GOT3 (cell line): ENCODE measurements around the gene FHIT.

Experiments
- DNase-seq: peaks from one replicate; lab custom pipeline; 2025; ENCODE audit warnings: mixed read lengths; lab: John Stamatoyannopoulos, UW

The FHIT gene

DNA sequence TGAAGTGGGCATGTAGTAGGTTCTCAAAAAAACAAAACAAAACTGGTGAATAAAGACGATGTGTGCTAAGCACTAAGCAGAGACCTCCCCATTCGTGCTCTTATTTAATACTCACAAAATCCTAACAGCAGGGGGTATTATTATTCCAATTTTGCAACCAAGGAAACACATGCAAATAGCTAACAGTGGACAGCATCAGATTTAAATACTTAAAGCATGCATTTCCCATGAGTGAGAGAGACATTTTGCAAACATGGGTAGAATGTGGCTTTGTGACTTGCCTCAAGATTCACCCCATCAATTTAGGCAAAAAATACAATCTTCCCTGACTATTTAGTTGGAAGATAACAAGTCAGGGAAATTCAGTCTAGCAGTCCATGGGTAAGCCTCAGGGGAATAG, 1255.2 kb downstream of the FHIT start:
- DNase-seq = no peak

DNA sequence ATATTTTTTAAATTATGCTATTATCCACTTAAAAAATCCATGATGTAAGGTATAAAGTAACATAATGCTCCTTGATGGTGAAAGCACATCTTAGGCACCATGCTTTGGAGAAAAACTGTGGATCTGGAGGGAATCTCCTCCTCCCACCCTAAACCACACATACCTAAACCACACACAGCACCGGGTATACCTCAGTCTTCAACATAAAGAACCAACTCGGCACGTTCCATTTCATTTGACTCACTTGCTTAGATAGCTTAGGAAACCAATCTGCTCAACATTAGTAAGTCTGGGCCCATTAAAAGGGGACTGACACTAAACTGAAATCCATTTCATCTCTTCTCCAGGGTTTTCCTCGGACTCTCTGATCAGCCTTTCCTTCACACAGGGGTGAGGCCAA, 1255.7 kb downstream of the FHIT start:
- no peak for DNase-seq

DNA sequence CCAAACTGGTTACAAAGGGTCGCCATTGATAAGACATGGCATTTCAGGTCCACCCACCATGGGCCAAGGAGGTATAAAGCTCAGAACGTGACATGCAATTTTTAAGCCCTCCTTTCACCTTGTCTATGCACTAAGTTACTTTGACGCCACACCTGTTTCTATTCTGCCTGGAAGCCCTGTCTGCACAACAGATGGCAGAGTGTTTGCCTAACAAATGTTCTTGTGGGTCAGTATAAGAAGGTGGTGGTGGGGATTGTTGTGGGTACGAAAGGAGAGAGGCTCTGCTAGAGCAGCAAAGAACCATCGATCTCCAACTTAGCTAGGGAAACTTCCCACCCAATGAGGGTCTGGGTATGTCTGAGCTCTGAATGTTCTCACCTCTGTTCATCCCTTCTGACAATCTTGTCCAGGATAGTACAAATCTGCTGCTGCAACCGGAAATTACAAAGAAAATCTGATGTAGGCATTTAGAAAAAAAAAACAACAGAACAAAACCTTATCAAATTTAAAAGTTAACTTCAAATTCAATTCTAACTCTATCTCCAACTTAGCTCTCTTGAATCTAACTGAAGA, 1256.4 kb downstream of the FHIT start:
- no peak for DNase-seq

DNA sequence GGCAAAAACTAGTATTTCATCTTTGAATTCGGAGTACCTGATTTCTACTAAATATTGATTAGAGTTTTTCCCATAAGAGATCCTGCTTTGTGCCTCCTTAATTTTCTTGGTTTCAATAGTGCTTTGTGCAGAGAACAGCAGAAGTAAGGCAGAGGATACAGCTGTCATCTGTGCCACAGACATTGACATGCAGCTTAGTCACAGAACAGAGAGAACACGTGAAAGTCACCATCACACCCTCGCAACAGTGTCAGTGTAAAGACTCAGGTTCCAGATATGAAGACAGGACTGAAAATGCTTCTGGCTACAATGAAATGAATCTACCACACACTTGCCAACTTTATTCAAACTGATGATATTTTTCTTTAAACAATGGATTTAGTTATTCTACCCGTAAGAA, 1258.7 kb downstream of the FHIT start:
- no peak for DNase-seq

DNA sequence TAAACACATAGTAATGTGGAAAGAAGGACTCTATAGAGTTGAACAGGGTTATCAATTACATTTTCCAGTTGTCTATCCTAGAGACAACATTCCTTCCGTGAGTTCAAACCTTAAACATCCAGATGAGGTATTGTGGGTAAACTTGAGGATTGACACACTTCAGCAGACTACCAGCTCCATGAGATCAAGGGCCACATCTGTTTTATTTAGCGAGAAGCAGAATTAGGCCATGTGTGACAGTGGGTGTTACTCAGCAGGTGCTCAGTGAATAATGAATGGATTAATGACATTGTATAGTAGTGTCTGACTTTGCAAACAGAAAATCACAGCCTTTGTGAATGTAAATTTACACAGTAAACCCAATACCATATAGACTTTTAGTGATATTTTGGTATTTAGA, 1260.3 kb downstream of the FHIT start:
- no peak for DNase-seq

DNA sequence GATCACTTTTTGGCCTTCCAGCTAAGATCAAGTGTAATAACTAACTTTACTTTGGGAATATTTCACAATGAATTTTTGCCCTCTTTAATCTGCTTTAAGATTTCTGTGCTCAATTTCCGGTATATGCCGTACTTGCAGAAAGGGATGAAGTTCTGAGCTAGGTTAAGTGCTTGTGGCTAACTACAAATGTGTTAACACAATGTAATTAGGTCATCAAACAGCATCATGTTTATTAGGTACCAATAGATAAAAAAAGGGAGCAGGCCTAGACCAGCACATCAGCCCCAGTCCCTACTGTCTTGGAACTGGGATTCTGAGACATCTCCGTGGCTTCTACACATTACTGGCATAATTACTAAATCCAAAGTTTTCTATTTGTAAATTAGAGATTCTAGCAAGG, 1268.7 kb downstream of the FHIT start:
- DNase-seq = no peak

DNA sequence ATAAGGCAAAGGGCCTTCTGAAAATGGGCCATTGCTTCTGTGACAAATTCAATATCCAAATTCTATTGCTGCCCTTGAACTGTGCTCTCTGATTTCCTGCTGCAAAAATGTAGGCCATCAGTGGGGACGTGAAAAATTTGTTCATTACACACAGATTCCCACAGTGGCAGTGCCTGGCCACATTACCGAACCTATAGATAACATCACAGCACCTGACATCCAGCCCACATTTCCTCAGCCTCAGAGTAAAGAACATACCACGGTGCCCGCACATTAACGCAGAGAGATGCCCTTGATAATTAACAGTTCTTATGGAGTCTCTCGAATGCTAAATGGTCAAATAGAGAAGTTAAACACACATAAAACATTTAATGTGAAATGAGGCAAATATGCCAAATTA, 1269.9 kb downstream of the FHIT start:
- DNase-seq = no peak

DNA sequence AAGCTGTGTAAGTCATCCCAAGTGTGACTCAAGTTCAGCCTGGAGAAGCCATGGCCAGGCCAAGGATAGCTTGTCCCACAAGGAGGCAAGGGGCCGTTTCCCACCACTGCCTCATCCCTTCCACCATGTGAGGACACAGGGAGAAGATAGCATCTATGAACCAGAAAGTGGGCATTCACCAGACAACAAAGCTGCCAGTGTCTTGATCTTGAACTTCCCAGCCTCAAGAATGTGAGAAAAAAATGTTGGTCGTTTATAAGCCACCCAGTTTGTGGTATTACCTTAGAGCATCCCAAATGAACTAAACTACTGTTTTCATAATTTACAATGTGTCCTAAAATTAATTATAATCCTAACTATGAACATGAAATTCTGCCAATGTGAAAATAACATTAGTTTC, 1270.7 kb downstream of the FHIT start:
- DNase-seq = no peak

DNA sequence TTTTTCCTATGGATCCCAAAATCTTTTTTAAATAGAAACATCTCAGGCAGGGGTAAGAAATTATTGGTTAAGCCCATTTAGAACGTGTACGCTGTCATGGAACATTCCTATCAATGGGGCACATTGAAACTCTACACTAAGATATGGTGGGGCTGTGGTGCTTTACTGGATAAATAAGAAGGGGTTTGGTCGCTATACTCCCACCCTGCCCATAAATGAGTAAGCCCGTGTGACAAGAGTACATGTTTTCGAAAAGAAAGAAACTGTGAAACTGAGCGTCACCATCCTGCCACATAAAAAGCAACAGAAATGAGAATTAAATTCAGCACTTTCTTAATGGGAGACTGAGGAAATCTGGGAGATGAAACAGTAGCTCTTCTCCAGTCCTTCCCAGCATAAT, 1271.7 kb downstream of the FHIT start:
- DNase-seq = no peak

DNA sequence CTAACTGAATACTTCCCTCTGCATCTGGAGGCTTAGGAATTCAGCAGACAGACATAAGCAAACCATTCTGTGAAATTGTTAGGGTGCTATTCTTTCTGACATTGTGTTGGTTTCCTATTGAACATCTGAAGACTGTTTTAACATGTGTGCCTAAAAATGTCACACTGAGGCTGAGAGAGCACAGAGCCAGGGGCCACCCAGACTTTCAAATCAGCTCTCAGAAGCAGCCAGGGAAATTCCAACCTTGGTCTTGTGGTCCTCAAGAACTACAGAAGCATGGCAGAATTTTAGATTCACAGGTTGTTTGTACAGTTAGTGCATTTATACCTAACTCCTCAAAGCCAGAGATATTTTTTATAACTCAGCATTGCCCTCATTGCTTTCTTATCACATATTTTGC, 1272.3 kb downstream of the FHIT start:
- no peak for DNase-seq

DNA sequence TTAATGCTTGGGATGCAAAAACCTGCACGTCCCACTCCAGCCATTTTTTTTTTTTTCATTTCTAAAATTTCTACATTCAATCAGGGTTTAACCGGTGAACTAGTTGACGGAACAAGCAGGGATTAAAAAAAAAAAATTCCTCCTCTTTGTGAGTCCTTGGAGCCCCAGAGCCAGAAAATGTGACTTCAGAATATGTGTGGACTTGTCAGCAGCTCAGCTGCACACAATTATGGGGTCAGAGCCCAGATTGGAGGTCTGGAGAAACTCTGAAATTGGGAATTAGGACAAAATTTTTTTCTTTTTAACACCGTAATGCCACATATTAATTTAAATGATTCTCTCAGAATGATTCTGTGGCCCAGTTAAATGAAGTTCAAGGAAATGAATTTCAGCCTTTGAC, 1280.5 kb downstream of the FHIT start:
- DNase-seq = no peak

DNA sequence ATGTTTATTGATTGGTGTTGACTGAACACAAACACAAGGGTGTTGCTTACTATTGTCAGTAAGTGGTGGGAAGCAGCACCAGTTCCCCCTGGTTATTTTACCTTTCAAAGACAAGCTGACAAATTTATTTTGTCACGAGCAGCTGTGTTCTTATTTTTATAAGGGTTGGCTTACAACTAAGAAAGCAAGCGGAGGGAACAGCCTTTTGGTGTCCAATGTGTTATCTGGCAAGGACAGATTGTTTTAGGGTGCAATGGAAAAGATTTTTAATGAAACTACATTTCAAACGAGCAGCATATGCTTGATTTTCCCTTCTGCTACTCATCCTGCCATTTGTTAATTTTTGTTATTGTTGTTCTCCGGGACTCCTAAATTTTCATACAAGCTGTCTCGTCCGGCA, 1280.9 kb downstream of the FHIT start:
- DNase-seq = no peak

DNA sequence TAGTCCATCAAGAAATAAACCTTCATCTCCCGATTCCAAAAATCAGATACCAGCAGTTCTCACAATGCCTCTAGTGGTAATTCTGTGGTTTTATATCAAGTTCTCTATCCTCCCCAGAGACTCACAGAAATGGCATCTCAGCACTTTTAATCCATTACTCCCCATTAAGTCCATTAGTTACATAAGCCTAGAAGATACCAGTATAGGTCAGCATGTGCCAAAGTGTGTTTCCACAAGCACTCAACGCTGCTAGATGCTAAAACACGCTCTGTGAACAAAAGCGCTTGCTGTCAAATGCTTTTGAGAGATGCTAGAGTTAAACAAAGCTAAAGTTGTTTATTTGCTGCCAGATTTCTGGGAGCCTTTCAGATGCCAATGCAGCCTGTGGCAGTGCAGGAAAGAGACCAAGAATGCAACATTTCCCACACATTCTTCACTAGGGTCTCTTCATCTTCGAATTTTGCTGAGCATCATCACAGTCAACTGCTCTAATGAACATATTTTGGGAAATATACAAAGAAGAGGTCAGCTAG, 1282.7 kb downstream of the FHIT start:
- no peak for DNase-seq

DNA sequence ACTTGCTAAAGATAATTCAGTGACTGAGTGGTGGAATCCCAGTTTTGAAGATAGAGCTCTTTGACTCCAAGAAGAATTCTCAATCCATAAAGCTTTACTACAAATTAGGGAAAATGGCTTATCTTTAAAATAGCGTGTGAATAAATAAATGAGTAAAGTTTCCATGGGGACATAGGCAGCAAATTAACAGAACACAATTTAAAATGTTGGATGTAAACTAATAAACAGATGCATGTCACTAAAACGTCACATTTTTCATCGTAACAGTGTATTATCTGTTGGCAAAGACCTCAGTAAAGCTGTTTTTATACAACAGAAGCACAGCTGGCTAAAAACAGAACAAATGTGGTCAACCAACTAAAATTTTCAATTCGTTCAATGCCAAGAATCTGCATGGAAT, 1287.6 kb downstream of the FHIT start:
- DNase-seq = no peak

DNA sequence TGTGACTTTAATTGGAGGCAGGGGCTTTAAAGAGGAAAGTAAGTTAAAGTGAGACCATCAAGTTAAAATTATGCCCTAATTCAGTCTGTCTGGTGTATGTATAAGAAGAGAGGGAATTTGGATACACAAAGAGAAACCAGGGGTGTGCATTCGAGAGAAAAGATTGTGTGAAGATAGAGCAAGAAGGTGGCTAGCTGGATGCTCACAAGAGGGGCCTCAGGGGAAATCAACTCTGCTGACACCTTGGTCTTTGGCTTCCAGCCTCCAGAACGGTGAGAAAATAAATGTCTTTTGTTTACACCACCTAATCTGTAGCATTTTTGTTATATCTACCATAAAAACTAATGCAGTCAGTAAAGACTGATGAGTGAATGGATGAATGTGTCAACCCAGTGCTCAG, 1294.1 kb downstream of the FHIT start:
- no peak for DNase-seq

DNA sequence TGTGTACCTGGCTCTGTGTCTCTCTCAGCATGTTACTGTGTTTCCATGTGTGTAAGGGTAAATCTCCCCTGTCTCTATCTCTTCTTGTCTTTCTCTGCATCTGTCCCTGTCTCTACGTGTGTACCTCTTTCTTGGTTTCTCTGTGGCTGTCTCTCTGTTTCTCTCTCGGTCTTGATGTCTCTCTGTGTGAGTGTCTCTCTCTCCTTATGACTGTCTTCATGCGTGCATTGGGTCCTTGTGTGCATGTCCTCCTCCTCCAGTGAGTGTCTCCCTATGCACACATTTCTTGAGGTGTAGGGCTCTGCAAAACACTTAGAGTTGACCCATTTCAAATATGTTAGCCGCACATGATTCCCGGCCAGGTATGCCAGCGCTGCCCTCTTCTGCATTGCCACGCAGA, 1298.1 kb downstream of the FHIT start:
- DNase-seq = no peak

DNA sequence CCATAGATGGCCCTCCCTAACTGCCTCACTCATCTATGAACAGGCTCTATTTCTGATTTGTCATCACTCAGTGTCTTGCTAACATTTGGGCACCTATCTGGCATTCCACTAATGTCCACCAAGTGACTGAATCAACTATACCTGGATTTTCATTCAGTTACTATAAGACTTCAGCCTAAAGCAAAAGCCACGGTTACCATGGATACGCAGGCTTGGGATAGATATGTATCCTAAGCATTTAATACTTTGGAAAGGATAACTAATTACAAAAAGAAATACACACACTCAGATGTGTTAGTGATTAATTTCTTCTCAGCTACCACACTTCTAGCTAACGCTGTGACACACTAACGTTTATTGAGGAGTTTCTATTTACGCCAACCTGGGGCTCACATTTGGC, 1301.9 kb downstream of the FHIT start:
- no peak for DNase-seq

DNA sequence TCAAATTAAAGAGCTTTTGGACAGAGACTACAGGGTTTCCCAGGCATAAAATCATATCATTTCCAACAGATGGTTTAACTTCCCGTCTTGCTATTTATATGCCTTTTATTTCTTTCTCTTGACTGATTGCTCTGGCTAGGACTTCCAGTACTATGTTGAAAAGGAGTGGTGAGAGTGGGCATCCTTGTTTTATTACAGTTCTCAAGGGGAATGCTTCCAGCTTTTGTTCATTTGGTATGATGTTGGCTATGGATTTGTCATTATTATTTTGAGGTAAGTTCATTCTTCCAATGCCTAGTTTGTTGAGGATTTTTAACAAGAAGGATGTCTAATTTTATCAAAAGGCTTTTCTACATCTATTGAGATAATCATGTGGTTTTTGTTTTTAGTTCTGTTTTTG, 1304.9 kb downstream of the FHIT start:
- no peak for DNase-seq

DNA sequence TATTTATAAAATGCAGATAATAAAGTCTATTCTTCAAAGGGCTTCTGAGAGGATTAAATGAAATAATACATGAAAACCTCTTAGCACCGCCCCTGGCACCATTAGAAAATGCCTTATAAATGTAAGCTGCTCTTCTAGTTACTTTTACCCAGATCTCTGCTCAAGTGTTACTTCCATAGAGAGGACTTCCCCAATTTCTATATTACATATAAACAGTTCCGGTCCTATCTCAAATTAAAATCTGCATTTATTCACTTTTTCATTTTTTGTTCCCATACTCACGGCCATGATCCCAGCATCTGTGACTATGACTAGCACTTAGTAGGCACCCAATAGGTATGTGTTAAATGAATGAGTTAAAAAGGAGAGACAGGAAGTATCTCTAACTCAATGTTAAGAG, 1310.5 kb downstream of the FHIT start:
- DNase-seq = no peak

DNA sequence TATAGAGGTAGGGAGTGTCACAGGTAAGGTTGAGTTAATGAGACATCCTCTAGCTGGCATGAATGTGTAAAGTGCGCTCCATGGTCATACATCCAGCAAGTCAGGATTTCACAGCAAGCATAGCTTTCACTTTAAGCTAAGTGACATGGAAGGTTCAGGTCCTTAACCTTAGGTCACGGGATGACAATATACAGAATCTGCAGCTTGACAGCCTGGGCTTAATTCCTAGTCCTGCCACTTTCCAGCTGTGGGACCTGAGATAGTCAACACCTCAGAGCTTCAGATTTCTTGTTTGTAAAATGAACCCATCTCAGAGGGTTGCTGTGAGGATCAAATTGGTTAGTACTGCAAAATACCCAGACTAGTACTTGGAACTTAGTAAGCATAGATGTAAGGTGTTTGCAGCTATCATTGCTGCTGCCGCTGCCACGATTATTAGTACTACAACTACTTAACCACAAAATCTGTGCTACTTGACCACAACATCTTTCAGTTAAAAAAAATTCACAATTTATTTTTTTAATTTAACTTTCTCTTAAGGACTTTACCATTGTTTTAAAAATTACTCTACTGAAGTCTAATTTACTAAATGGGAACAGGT, 1311.3 kb downstream of the FHIT start:
- DNase-seq = no peak

DNA sequence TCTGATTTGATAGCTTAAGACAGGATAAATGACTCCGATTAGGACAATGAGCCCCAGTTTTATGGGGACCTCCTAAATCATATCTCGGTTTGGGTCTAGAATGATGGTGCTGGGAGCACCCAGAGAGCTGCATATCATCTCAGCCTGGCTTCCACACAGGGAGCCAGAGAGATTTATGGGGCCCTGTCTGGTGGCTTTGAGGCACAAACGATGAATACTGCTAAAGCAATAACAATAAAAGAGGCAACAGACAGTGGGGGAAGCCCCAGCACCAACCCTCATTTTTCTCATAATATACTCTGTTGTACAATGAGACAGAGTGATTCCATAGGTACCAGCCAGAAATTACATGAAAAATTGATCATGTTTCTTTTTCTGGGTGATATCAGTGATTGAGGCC, 1312.4 kb downstream of the FHIT start:
- DNase-seq = no peak

DNA sequence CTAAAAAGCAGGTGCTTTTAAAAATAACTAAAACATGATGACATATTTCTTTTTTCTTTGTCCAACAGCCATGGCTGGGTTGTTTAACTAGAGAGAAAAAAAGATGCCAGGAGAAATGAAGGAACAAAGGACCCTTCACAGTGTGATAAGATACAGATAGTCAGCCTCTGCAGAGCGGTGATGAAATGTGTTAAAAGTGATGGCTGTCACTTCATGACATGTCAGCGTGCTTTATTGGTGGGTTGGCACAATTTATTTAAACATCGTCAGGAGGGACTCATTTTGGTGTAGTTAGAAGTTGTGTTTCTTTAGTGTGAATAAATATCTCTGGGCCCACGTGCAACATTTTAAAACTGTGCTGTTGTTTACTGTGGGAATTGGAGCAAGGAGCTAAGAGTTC, 1314.1 kb downstream of the FHIT start:
- DNase-seq = no peak

DNA sequence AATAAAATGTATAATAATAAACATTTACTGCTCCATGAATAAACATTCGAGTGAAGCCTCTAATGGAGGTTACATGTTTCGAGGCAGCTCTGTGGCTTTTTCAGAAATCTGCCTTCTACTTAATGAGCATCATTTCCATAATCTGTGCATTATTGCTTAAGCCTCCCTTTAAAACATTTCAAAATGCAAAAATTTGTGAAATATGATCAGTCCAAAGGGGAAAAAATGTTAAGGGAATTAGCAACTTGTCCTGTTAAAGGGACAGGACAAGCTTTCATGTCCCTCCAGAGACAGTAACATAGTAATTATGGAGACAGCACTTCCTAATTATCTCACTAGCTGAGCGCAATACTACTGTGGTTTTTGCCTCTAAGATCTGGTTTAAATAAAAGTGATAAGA, 1314.8 kb downstream of the FHIT start:
- DNase-seq = no peak

DNA sequence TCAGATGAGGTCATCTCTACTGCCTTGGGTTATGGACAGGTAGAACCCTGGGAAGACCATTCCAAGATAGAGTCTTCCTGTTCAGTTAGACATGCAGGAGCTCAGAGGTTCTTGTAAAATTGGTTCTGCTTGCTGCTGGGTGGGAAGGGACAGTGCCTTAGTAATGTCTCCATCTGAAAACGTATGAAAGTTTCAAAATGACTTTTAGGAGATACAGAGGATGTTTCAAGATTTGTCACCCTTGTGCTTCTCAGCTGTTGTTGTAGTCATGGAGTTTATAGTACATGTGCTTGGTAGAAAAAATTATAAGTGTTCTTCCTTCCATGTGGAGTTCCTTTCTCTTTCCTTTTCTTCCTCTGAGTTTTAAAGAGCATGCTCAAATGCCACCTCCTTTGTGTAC, 1316.2 kb downstream of the FHIT start:
- DNase-seq = no peak
